Esophagus muscularis mucosa (tissue), 4 donors: ENCODE data around the gene ASB2.

Source experiments
- EP300 ChIP-seq: sonication (generic); formaldehyde crosslinking; IDR thresholded peaks from one replicate; pipeline ENCODE4 v1.6.1; 2017; ENCODE audit warnings: antibody characterized with exemption
- POLR2A ChIP-seq: fragments of 450-650 bp; IDR thresholded peaks from one replicate; pipeline ENCODE4 v1.6.1; 2017; ENCODE audit warnings: antibody characterized with exemption, moderate library complexity, mild to moderate bottlenecking, low read depth
- POLR2AphosphoS5 ChIP-seq, 2 donors: sonication (generic); formaldehyde crosslinking; IDR thresholded peaks; one replicate each; pipeline ENCODE4 v1.6.1; 2017; ENCODE audit warnings: antibody characterized with exemption in 2 of 2
- TF ChIP-seq, protein P1 (sequence below), 3 experiments: fragments of 200-600 bp in 2 of 3; fragments of 450-650 bp in 1 of 3; sonication (generic) in 2 of 3; IDR thresholded peaks; one replicate each; pipeline ENCODE4 v1.5.1; 2017 to 2019; ENCODE audit warnings: antibody characterized with exemption in 3 of 3, mild to moderate bottlenecking in 2 of 3, moderate library complexity in 1 of 3

DNA sequence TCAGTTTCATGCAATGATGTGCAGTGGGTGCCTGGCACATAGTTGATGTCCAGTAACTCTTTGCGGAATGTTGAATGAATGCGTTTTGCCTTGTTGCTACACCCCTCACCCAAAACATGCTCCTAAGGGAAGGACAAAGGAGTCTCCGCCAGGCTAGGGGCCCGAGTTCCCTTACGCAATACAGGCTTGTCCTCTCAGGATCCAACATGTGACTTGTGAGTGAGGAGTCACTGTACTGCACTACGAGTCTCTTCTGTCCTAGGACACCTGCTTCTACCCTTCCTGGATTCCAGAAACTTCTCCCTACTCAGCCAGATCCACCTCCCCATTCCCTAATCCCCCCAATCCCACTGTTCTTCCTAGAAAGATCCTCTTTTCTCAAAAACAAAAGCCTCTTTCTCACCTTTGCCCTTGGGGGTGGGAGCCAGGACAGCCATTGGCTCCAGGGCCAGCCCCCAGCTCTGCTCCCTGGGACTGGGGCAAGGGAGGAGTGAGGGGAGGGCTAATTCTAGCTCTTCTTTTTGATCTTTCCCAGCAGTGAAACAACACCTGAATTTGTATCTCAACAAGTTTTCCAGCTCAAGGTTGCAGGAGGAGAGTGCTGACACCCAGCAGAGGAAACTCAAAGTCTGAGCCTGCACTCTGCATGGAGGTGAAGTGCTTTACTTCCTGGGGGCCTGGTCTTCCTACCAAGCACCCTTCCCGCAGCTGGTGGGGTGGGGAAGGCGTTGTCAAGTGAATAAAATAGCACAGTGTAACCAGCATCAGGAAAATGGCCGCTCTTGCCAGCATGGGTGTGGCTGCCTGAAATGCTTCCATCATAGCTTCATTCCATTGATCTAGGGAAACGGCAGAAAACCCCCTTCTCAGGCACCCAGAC, 46.4 kb upstream of the ASB2 start:
- TF ChIP-seq, protein P1, sequence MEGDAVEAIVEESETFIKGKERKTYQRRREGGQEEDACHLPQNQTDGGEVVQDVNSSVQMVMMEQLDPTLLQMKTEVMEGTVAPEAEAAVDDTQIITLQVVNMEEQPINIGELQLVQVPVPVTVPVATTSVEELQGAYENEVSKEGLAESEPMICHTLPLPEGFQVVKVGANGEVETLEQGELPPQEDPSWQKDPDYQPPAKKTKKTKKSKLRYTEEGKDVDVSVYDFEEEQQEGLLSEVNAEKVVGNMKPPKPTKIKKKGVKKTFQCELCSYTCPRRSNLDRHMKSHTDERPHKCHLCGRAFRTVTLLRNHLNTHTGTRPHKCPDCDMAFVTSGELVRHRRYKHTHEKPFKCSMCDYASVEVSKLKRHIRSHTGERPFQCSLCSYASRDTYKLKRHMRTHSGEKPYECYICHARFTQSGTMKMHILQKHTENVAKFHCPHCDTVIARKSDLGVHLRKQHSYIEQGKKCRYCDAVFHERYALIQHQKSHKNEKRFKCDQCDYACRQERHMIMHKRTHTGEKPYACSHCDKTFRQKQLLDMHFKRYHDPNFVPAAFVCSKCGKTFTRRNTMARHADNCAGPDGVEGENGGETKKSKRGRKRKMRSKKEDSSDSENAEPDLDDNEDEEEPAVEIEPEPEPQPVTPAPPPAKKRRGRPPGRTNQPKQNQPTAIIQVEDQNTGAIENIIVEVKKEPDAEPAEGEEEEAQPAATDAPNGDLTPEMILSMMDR (IDR thresholded peaks at IDR 0.05) = no peak
- TF ChIP-seq POLR2A = no peak
- TF ChIP-seq EP300 = no peak
- TF ChIP-seq POLR2AphosphoS5 (IDR thresholded peaks at IDR 0.05) = no peak
